IMR-90 (cell line): ENCODE measurements around the gene TXNDC11. TPM values are rescaled to one million over a fixed set of nuclear protein-coding genes. Genes with fewer than 3 reads are reported as not detected.
A peak's percentile ranks its signal among the peaks of the same experiment; 100 is the strongest.

Source experiments
- ATAC-seq: fragments of 200-7000 bp; cut with Tn5 transposase; 2 replicates; pipeline ENCODE4 v1.9.1; 2020; ENCODE audit warnings: low read depth, mild to moderate bottlenecking, moderate library complexity
- BruUV-seq: library from RNA; stranded (reverse); fragments of 400-500 nt; replicated peaks from 2 replicates; lab custom pipeline; 2021; lab: Mats Ljungman, UMichigan
- CTCF ChIA-PET: fragments of 300-600 bp; formaldehyde crosslinking; extraction: SDS; loops from one replicate; lab custom pipeline; 2021; ENCODE audit warnings: antibody characterized with exemption; lab: Yijun Ruan, JAX
- POLR2A ChIA-PET: fragments of 300-600 bp; sonication (Branson Sonifier 250); formaldehyde crosslinking; loops from one replicate; lab custom pipeline; 2022; ENCODE audit warnings: antibody characterized with exemption; ENCODE audit not compliant: unreplicated experiment; lab: Charles Lee
- DNase-seq: peaks from one replicate; pipeline ENCODE4 v3.0.0; 2013
- H2AFZ ChIP-seq: replicated peaks from 2 replicates; pipeline ENCODE3; 2013; ENCODE audit warnings: low read length, mild to moderate bottlenecking; ENCODE audit not compliant: poor library complexity
- H2AK5ac ChIP-seq: 2 replicates; pipeline ENCODE4 v1.6.1; 2013; ENCODE audit warnings: low read depth, low read length, inconsistent platforms
- H2AK9ac ChIP-seq: replicated peaks from 2 replicates; pipeline ENCODE3; 2013; ENCODE audit warnings: mild to moderate bottlenecking, low read depth, low read length, moderate library complexity; ENCODE audit not compliant: poor library complexity
- H2BK120ac ChIP-seq: 2 replicates; pipeline ENCODE4 v1.6.1; 2013; ENCODE audit warnings: low read depth, low read length, inconsistent platforms
- H2BK15ac ChIP-seq: 3 replicates; pipeline ENCODE4 v1.6.1; 2013; ENCODE audit warnings: low read depth, low read length, inconsistent platforms
- H2BK20ac ChIP-seq: 2 replicates; pipeline ENCODE4 v1.6.1; 2013; ENCODE audit warnings: low read depth, mild to moderate bottlenecking, inconsistent platforms, low read length, moderate library complexity
- H2BK5ac ChIP-seq: 2 replicates; pipeline ENCODE4 v1.6.1; 2013; ENCODE audit warnings: mild to moderate bottlenecking, low read depth, low read length, inconsistent platforms; ENCODE audit not compliant: poor library complexity, severe bottlenecking
- H3K14ac ChIP-seq: replicated peaks from 2 replicates; pipeline ENCODE4 v1.6.1; 2013; ENCODE audit warnings: low read depth, low read length, inconsistent platforms
- H3K18ac ChIP-seq: 2 replicates; pipeline ENCODE4 v1.6.1; 2013; ENCODE audit warnings: low read depth, low read length, control low read depth
- H3K23ac ChIP-seq: 2 replicates; pipeline ENCODE4 v1.6.1; 2013; ENCODE audit warnings: low read depth, low read length, inconsistent platforms
- H3K27ac ChIP-seq: 2 replicates; pipeline ENCODE4 v1.5.1; 2013; ENCODE audit warnings: mild to moderate bottlenecking, control low read depth, low read length; ENCODE audit not compliant: insufficient read depth
- H3K27me3 ChIP-seq: 2 replicates; pipeline ENCODE4 v1.6.1; 2013; ENCODE audit warnings: low read length; ENCODE audit not compliant: control insufficient read depth, insufficient read depth
- H3K36me3 ChIP-seq: 2 replicates; pipeline ENCODE4 v1.6.1; 2013; ENCODE audit warnings: low read length, mixed read lengths; ENCODE audit not compliant: control insufficient read depth, insufficient read depth
- H3K4ac ChIP-seq: 2 replicates; pipeline ENCODE4 v1.6.1; 2013; ENCODE audit warnings: low read depth, low read length, inconsistent platforms
- H3K4me1 ChIP-seq: 2 replicates; pipeline ENCODE4 v1.6.1; 2013; ENCODE audit warnings: low read length, mixed read lengths; ENCODE audit not compliant: control insufficient read depth, insufficient read depth
- H3K4me2 ChIP-seq: 2 replicates; pipeline ENCODE4 v1.6.1; 2013; ENCODE audit warnings: low read depth, mild to moderate bottlenecking, control low read depth, low read length, moderate library complexity
- H3K4me3 ChIP-seq: 2 replicates; pipeline ENCODE4 v1.5.1; 2013; ENCODE audit warnings: low read depth, mild to moderate bottlenecking, control low read depth, low read length, moderate library complexity; ENCODE audit not compliant: insufficient read depth
- H3K56ac ChIP-seq: 2 replicates; pipeline ENCODE4 v1.6.1; 2013; ENCODE audit warnings: low read length, inconsistent platforms; ENCODE audit not compliant: insufficient read depth; ENCODE audit errors: extremely low read depth
- H3K79me1 ChIP-seq, 2 experiments: 2 replicates each; pipeline ENCODE4 v1.6.1; 2013; ENCODE audit warnings: low read length in 2 of 2, inconsistent platforms in 1 of 2, low read depth in 1 of 2
- H3K9ac ChIP-seq: 2 replicates; pipeline ENCODE4 v1.6.1; 2013; ENCODE audit warnings: low read depth, low read length, control low read depth
- H3K9me1 ChIP-seq: 2 replicates; pipeline ENCODE4 v1.6.1; 2013; ENCODE audit warnings: low read length, inconsistent platforms; ENCODE audit not compliant: insufficient read depth
- H3K9me3 ChIP-seq: 2 replicates; pipeline ENCODE4 v1.6.1; 2013; ENCODE audit warnings: low read length; ENCODE audit not compliant: control insufficient read depth, insufficient read depth
- H4K20me1 ChIP-seq: 2 replicates; pipeline ENCODE4 v1.6.1; 2013; ENCODE audit warnings: low read length, inconsistent platforms; ENCODE audit not compliant: insufficient read depth
- H4K5ac ChIP-seq: 2 replicates; pipeline ENCODE4 v1.6.1; 2013; ENCODE audit warnings: mild to moderate bottlenecking, low read depth, low read length, control low read depth
- H4K8ac ChIP-seq, 2 experiments: 2 replicates each; pipeline ENCODE4 v1.6.1; 2013; ENCODE audit warnings: low read depth in 2 of 2, low read length in 2 of 2, control low read depth in 1 of 2, inconsistent platforms in 1 of 2
- H4K91ac ChIP-seq: 2 replicates; pipeline ENCODE4 v1.6.1; 2013; ENCODE audit warnings: low read depth, low read length, inconsistent platforms; ENCODE audit not compliant: insufficient read depth
- BHLHE40 ChIP-seq: fragments of 150-350 bp; IDR thresholded peaks from 2 replicates; pipeline ENCODE4 v1.6.1; 2016; ENCODE audit warnings: mild to moderate bottlenecking, low read depth, low read length
- CEBPB ChIP-seq: IDR thresholded peaks from 2 replicates; pipeline ENCODE4 v1.6.1; 2012; ENCODE audit warnings: low read depth, low read length, improper control_type of control experiment
- ELK1 ChIP-seq: fragments of 150-350 bp; IDR thresholded peaks from 2 replicates; pipeline ENCODE4 v1.6.1; 2016; ENCODE audit warnings: low read depth, mild to moderate bottlenecking, low read length, moderate library complexity, borderline replicate concordance
- FOS ChIP-seq: fragments of 150-350 bp; IDR thresholded peaks from 2 replicates; pipeline ENCODE4 v1.6.1; 2016; ENCODE audit warnings: low read depth, low read length
- MAFK ChIP-seq: IDR thresholded peaks from 2 replicates; pipeline ENCODE4 v1.6.1; 2012; ENCODE audit warnings: low read depth, low read length, improper control_type of control experiment
- NFE2L2 ChIP-seq: fragments of 150-350 bp; IDR thresholded peaks from 2 replicates; pipeline ENCODE4 v1.6.1; 2016; ENCODE audit warnings: low read depth, mild to moderate bottlenecking, low read length
- whole genome bisulfite sequencing, 2 experiments: methylation state at CpG; one replicate each; pipeline versions ENCODE4 v1.1.5 to v1.1.7; 2013; ENCODE audit warnings: missing lambda C conversion rate in 2 of 2; ENCODE audit not compliant: insufficient read length in 1 of 2; ENCODE audit errors: extremely low coverage in 2 of 2; 5-methylcytosine and 5-hydroxymethylcytosine counted together
- dilution Hi-C: fragments of 300-500 bp; cut with HindIII; formaldehyde crosslinking; loops from one replicate; pipeline ENCODE4 v1.14.3; 2018; ENCODE audit warnings: low sequenced_read_pairs; ENCODE audit not compliant: unreplicated experiment
- in situ Hi-C: fragments of 300-500 bp; cut with MboI; formaldehyde crosslinking; loops from 3 replicates; pipeline ENCODE4 v1.14.3; 2019; ENCODE audit warnings: low sequenced_read_pairs, inconsistent platforms, mixed read lengths
- intact Hi-C: fragments of 100-400 bp; cut with micrococcal nuclease; formaldehyde crosslinking; loops from 2 replicates; pipeline ENCODE4 v1.10.0; 2022
- polyA plus RNA-seq, 3 experiments: library from polyadenylated mRNA; depleted of rRNA; stranded (reverse); fragments of >200 nt; gene quantifications; 2 replicates each; pipeline ENCODE4 v1.2.3, GENCODE V29; 2012; ENCODE audit warnings: low replicate concordance in 1 of 3
- total RNA-seq: library from RNA; depleted of rRNA; stranded (reverse); fragments of >200 nt; gene quantifications from 2 replicates; pipeline ENCODE4 v1.2.3, GENCODE V29; 2012

TXNDC11 gene
- total and polyA plus RNA-seq, 2 of the 4 experiments (the other 2 are of a cell fraction) = 25.3 to 42.9 TPM

DNA sequence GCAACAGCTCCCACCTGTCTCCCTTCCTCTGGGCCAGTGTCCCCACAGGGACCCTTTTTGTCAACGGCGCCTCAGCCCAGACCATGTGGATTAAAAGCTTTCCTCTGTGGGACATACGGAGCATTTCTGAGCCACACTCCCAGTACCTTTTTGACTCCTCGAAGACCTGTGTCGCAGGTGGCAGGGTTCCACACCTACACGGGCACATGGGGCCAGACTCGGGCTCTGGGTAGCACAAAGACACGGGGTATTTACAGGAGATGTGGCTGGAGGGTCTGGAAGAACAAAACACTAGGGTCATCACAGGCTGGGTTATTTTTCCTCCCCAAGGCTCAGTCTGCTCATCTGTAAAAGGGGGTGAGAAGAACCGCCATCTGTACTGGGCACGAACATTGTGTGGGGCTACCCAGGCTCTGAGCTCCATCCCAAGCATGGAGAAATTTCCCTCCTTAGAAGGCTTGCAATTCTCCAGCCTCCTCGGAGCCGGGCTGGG lies 106.9 kb downstream of the TXNDC11 start:
- DNase-seq = no peak
- BruUV-seq = no TSS peak

More for the DNA sequence above, 106.9 kb downstream of the TXNDC11 start:
- Histone ChIP-seq H3K4ac (0 out of 2 replicates have a peak overlapping the region, but pooled peaks have one; percentile 11), H4K5ac (no peak overlapping the region), H3K36me3 (no peaks in the 10 kb centered on the region), H3K18ac (no peak overlapping the region), H2BK120ac (peak overlapping the region; percentile 28), H2AK5ac (peak overlapping the region; percentile 42; the same call in 1 of the 2 replicates), H3K56ac (no peak overlapping the region), H3K4me2 (no peak overlapping the region), H3K4me1 (peaks cover 28% of the 10 kb centered on the region), H3K9me1 (peaks cover 16% of the 10 kb centered on the region), H3K9ac (no peak overlapping the region), H2BK20ac (peak overlapping the region; percentile 26), H4K91ac (peak overlapping the region; percentile 22; the same call in 1 of the 2 replicates), H2BK5ac (no peak overlapping the region), H3K23ac (no peak overlapping the region), H3K9me3 (no peaks in the 10 kb centered on the region), H3K27me3 (no peaks in the 10 kb centered on the region), H3K27ac (no peak overlapping the region), H2AFZ (no peak overlapping the region), H3K14ac (no peak overlapping the region), H4K8ac (no peak overlapping the region), H4K20me1 (peaks cover 2% of the 10 kb centered on the region; the same call in 1 of the 2 replicates), H3K4me3 (no peak overlapping the region), H2AK9ac (no peak overlapping the region), H2BK15ac (peak overlapping the region; percentile 77; the same call in 1 of the 3 replicates), H3K79me1 (no peaks in the 10 kb centered on the region; a peak in 1 of 4 replicates)
- intact Hi-C loops (no loop called here), dilution Hi-C loops (no loop called here), in situ Hi-C loops (no loop called here)
- ChIA-PET POLR2A (no interaction called here), CTCF (interaction anchor here (0.7 kb wide), 1 partner anchor 104 kb away, joined by 3 read pairs; no protein-coding TSS in a partner anchor)
- no peak for ATAC-seq
- TF ChIP-seq FOS (no peak), ELK1 (no peak), MAFK (no peak), BHLHE40 (no peak), CEBPB (no peak), NFE2L2 (no peak)
- WGBS, 2 experiments = no CpG with 5 or more reads among the region's 12 CpGs
